SK-N-SH treated with all-trans-retinoic acid at 6 μM for 48 hours (cell line): ENCODE data around the gene CANT1.

ENCODE experiments used
- ATAC-seq: fragments of 200-7000 bp; cut with Tn5 transposase; 3 replicates; pipeline ENCODE4 v1.9.1; 2020; ENCODE audit warnings: mild to moderate bottlenecking, moderate library complexity
- ARNTL ChIP-seq: fragments of 450-650 bp; formaldehyde crosslinking; IDR thresholded peaks from 2 replicates; pipeline ENCODE4 v1.5.0; 2020; ENCODE audit warnings: low read depth, mild to moderate bottlenecking, moderate library complexity, borderline replicate concordance
- CREB5 ChIP-seq: fragments of 250-450 bp; sonication (Bioruptor Pico); IDR thresholded peaks from 2 replicates; pipeline ENCODE4 v1.5.1; 2020; ENCODE audit warnings: low read depth, mild to moderate bottlenecking, moderate library complexity
- CSDC2 ChIP-seq: fragments of 250-450 bp; sonication (Bioruptor Pico); IDR thresholded peaks from 2 replicates; pipeline ENCODE4 v1.5.0; 2020; ENCODE audit warnings: mild to moderate bottlenecking, moderate library complexity
- CSRNP3 ChIP-seq: fragments of 250-450 bp; sonication (Bioruptor Pico); IDR thresholded peaks from 2 replicates; pipeline ENCODE4 v1.5.1; 2021; ENCODE audit warnings: mild to moderate bottlenecking, moderate library complexity
- ESRRG ChIP-seq: fragments of 250-450 bp; sonication (Bioruptor Pico); IDR thresholded peaks from 2 replicates; pipeline ENCODE4 v1.6.1; 2021; ENCODE audit warnings: mild to moderate bottlenecking
- GLIS3 ChIP-seq: fragments of 250-450 bp; sonication (Bioruptor Pico); IDR thresholded peaks from 2 replicates; pipeline ENCODE4 v1.5.0; 2020; ENCODE audit warnings: mild to moderate bottlenecking, moderate library complexity
- ISL1 ChIP-seq: fragments of 250-450 bp; sonication (Bioruptor Pico); IDR thresholded peaks from 2 replicates; pipeline ENCODE4 v2.1.2; 2022; ENCODE audit warnings: mild to moderate bottlenecking, moderate library complexity
- OSR1 ChIP-seq: fragments of 250-450 bp; sonication (Bioruptor Pico); IDR thresholded peaks from 2 replicates; pipeline ENCODE4 v1.8.0; 2022; ENCODE audit warnings: moderate library complexity, mild to moderate bottlenecking, inconsistent platforms
- POU6F1 ChIP-seq: fragments of 250-450 bp; sonication (Bioruptor Pico); IDR thresholded peaks from 2 replicates; pipeline ENCODE4 v1.8.0; 2021; ENCODE audit warnings: low read depth, mild to moderate bottlenecking, moderate library complexity, borderline replicate concordance
- PPARA ChIP-seq: fragments of 250-450 bp; sonication (Bioruptor Pico); IDR thresholded peaks from 2 replicates; pipeline ENCODE4 v1.5.0; 2020; ENCODE audit warnings: mild to moderate bottlenecking, borderline replicate concordance
- RARB ChIP-seq: fragments of 250-450 bp; sonication (Bioruptor Pico); IDR thresholded peaks from 2 replicates; pipeline ENCODE4 v1.8.0; 2021; ENCODE audit warnings: mild to moderate bottlenecking, moderate library complexity
- SNAI2 ChIP-seq: fragments of 250-450 bp; sonication (Bioruptor Pico); IDR thresholded peaks from 2 replicates; pipeline ENCODE4 v1.5.0; 2020; ENCODE audit warnings: mild to moderate bottlenecking, moderate library complexity
- TCF4 ChIP-seq: fragments of 250-450 bp; sonication (Bioruptor Pico); IDR thresholded peaks from 2 replicates; pipeline ENCODE4 v1.8.0; 2021; ENCODE audit warnings: mild to moderate bottlenecking, moderate library complexity, borderline replicate concordance
- TOX ChIP-seq: fragments of 250-450 bp; sonication (Bioruptor Pico); IDR thresholded peaks from 2 replicates; pipeline ENCODE4 v1.8.0; 2021; ENCODE audit warnings: mild to moderate bottlenecking, moderate library complexity, borderline replicate concordance
- TSHZ2 ChIP-seq: fragments of 250-450 bp; sonication (Bioruptor Pico); IDR thresholded peaks from 2 replicates; pipeline ENCODE4 v1.5.0; 2020; ENCODE audit warnings: mild to moderate bottlenecking, moderate library complexity
- ZC3H10 ChIP-seq: fragments of 250-450 bp; sonication (Bioruptor Pico); IDR thresholded peaks from 2 replicates; pipeline ENCODE4 v1.5.1; 2021; ENCODE audit warnings: mild to moderate bottlenecking, moderate library complexity
- ZFP3 ChIP-seq: fragments of 250-450 bp; sonication (Bioruptor Pico); IDR thresholded peaks from 2 replicates; pipeline ENCODE4 v1.5.0; 2020; ENCODE audit warnings: mild to moderate bottlenecking, moderate library complexity
- ZFP30 ChIP-seq: fragments of 450-650 bp; formaldehyde crosslinking; IDR thresholded peaks from 2 replicates; pipeline ENCODE4 v1.5.0; 2022; ENCODE audit warnings: mild to moderate bottlenecking, moderate library complexity
- ZNF565 ChIP-seq: fragments of 450-650 bp; formaldehyde crosslinking; conservative IDR thresholded peaks from 2 replicates; pipeline ENCODE4 v1.5.0; 2020; ENCODE audit warnings: low read depth, mild to moderate bottlenecking, moderate library complexity
- ZNF70 ChIP-seq: fragments of 450-650 bp; formaldehyde crosslinking; IDR thresholded peaks from 2 replicates; pipeline ENCODE4 v1.5.0; 2020; ENCODE audit warnings: mild to moderate bottlenecking, moderate library complexity
- ZNF8 ChIP-seq: fragments of 450-650 bp; formaldehyde crosslinking; IDR thresholded peaks from 2 replicates; pipeline ENCODE4 v1.5.0; 2020; ENCODE audit warnings: mild to moderate bottlenecking, moderate library complexity

Gene CANT1

GRCh38 chr17:78999056-78999768 lies 10.4 kb downstream of the CANT1 start:
- TF ChIP-seq ISL1 (CRISPR knock-in tag) (no peak), ZC3H10 (no peak), PPARA (CRISPR knock-in tag) (no peak), GLIS3 (no peak), ZFP3 (CRISPR knock-in tag) (no peak), OSR1 (no peak), RARB (CRISPR knock-in tag) (no peak), SNAI2 (CRISPR knock-in tag) (no peak), CSDC2 (no peak), CSRNP3 (CRISPR knock-in tag) (no peak), ARNTL (no peak), ZFP30 (CRISPR knock-in tag) (no peak), POU6F1 (no peak), ZNF70 (no peak), CREB5 (CRISPR knock-in tag) (no peak), ZNF8 (no peak), TOX (no peak), ESRRG (CRISPR knock-in tag) (no peak), ZNF565 (no peak)
- TF ChIP-seq, all 23 proteins: peak for 0
- ATAC-seq, result no peak

DNA sequence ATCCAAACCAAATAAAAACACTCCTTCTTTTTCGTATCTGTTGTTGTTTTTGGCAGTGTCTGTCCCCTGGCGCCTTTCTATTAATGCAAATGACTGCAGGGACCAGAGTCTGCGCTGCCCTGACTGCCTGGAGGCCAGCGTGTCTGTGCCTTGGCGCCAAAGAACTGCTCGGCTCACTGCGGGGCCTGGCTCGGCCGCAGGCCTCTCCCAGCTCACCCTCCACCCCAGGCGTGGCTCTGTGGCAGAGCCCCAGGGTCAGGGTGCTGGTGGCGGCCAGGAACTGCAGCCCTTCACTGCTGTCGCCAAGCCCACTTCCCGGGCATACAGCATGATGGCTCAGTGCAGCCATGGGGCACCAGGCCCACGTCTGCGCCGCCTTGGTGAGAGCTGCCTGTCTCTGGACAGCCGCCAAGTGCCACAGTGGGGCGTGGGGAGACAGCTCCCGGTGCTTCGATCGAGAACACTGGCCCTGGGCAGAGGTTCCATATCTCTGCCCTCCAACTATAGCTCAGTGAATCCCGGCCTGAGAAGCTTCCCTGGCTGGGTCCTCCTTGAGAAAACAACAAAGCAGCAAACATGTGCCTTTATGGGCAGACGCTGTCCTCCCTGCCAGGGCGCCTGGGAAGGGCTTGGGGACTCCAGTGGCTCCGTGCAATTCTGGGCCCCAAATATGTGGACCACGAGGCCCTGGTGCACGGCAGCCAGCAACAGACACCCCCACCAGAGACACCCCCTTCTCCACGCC lies 11.1 kb downstream of the CANT1 start:
- 0 out of 2 replicates have a peak, but pooled peaks have one; percentile 17 for TF ChIP-seq ZFP3 (CRISPR knock-in tag)
- no peak for TF ChIP-seq ZNF8
- TF ChIP-seq TSHZ2 (CRISPR knock-in tag), result 0 out of 2 replicates have a peak, but pooled peaks have one; percentile 29
- TF ChIP-seq CSRNP3 (CRISPR knock-in tag), result no peak
- TF ChIP-seq TCF4, result peak; percentile 41; the same call in 1 of the 2 replicates
- no peak for TF ChIP-seq ZFP30 (CRISPR knock-in tag)
- no peak for TF ChIP-seq PPARA (CRISPR knock-in tag)
- no peak for TF ChIP-seq ZNF565
- TF ChIP-seq ISL1 (CRISPR knock-in tag), result no peak
- no peak for TF ChIP-seq OSR1
- no peak for TF ChIP-seq RARB (CRISPR knock-in tag)
- peak; percentile 35; the same call in 1 of the 3 replicates for ATAC-seq

- ATAC-seq, result no peak
- no peak for TF ChIP-seq SNAI2 (CRISPR knock-in tag)
- no peak for TF ChIP-seq RARB (CRISPR knock-in tag)
- TF ChIP-seq ESRRG (CRISPR knock-in tag), result no peak
- TF ChIP-seq ARNTL, result no peak
- TF ChIP-seq ZFP3 (CRISPR knock-in tag), result no peak
- TF ChIP-seq TSHZ2 (CRISPR knock-in tag), result no peak
- no peak for TF ChIP-seq PPARA (CRISPR knock-in tag)
- TF ChIP-seq GLIS3, result no peak
Measured at GRCh38 chr17:78997881-78998280, 11.7 kb downstream of the CANT1 start.
